RWPE1 (cell line): Measurements from ENCODE around the gene RSPH3.

Experiments used
- CTCF ChIA-PET: fragments of 350-600 bp; sonication (Branson Sonifier 250); formaldehyde crosslinking; extraction: SDS; loops from one replicate; lab custom pipeline; 2021; lab: Yijun Ruan, JAX
- POLR2A ChIA-PET: fragments of 400-600 bp; formaldehyde crosslinking; extraction: SDS; loops from one replicate; lab custom pipeline; 2020; ENCODE audit warnings: antibody characterized with exemption; ENCODE audit not compliant: low non-redundant PET; lab: Yijun Ruan, JAX
- DNase-seq: peaks from one replicate; pipeline ENCODE4 v3.0.0; 2012; ENCODE audit warnings: low spot score
- H3K27ac ChIP-seq: fragments of 450-650 bp; 2 replicates; pipeline ENCODE4 v1.5.1; 2017
- CTCF ChIP-seq: fragments of 450-650 bp; conservative IDR thresholded peaks from 2 replicates; pipeline ENCODE4 v1.5.1; 2017; ENCODE audit warnings: low read depth, mild to moderate bottlenecking

The RSPH3 gene

GRCh38 chr6:158999666-159000403 lies at the start of gene RSPH3:
TSS of gene RSPH3 (minus strand) at chr6:159000202. CDS start at chr6:158999550, 652 bp downstream.
- ChIA-PET POLR2A (no interaction called here), CTCF (interaction anchor here (0.6 to 1.2 kb wide), 6 partner anchors 9 to 430 kb away, joined by 3 to 10 read pairs (median 4); no protein-coding TSS in a partner anchor)
- peak; percentile 96 for DNase-seq
- H3K27ac ChIP-seq = peak within 1 kb of the TSS; percentile 96
- TF ChIP-seq CTCF = peak; percentile 38

- CTCF ChIA-PET = no interaction called here
Observed at GRCh38 chr6:159047891-159048685, 48.1 kb upstream of the RSPH3 start.

GRCh38 chr6:159045801-159046200 lies 45.8 kb upstream of the RSPH3 start:
- no peak overlapping the region for H3K27ac ChIP-seq
- POLR2A ChIA-PET = no interaction called here
- CTCF ChIA-PET = interaction anchor here (0.9 kb wide), 1 partner anchor 59 kb away, joined by 4 read pairs; no protein-coding TSS in a partner anchor
- TF ChIP-seq CTCF = no peak
- DNase-seq = no peak

More at GRCh38 chr6:159047891-159048685, 48.1 kb upstream of the RSPH3 start:
- no peak for DNase-seq
- no peak overlapping the region for H3K27ac ChIP-seq
- TF ChIP-seq CTCF = no peak
- POLR2A ChIA-PET = no interaction called here

- no peak for DNase-seq
- CTCF ChIA-PET = interaction anchor here (0.8 to 0.9 kb wide), 2 partner anchors 59 to 89 kb away, joined by 3 to 4 read pairs; no protein-coding TSS in a partner anchor
- POLR2A ChIA-PET = no interaction called here
- no peak for TF ChIP-seq CTCF
- H3K27ac ChIP-seq = no peak within 1 kb of the TSS
Observed at GRCh38 chr6:159044899-159045727, 45.1 kb upstream of the RSPH3 start, which contains the start of gene TAGAP. TSS of gene TAGAP (minus strand) at chr6:159044991. CDS start at chr6:159044146, 845 bp downstream.

GRCh38 chr6:159043947-159044346 lies 43.9 kb upstream of the RSPH3 start:
- ChIA-PET POLR2A (no interaction called here), CTCF (interaction anchor here (0.8 to 1.1 kb wide), 3 partner anchors 32 to 61 kb away, joined by 4 read pairs; no protein-coding TSS in a partner anchor)
- no peak for DNase-seq
- no peak for TF ChIP-seq CTCF
- H3K27ac ChIP-seq = no peak overlapping the region
